Body of pancreas (tissue), 4 donors: ENCODE results near the gene UBALD2. TPM values are rescaled to one million over a fixed set of nuclear protein-coding genes. Genes with fewer than 3 reads are reported as not detected.

Experiments
- ATAC-seq: fragments of 150-250 bp; one replicate; pipeline ENCODE4 v1.9.1; 2016
- DNase-seq, 4 donors: peaks; one replicate each; pipeline ENCODE4 v3.0.0-alpha.2; 2019
- H3K27ac ChIP-seq, 4 donors: fragments of 200-600 bp; sonication (generic); 1 replicate in 3 of 4; 2 replicates in 1 of 4; pipeline versions ENCODE4 v1.5.1 to v1.6.1; 2016 to 2019; ENCODE audit warnings: mild to moderate bottlenecking in 1 of 4, mixed read lengths in 1 of 4, moderate library complexity in 1 of 4
- H3K27me3 ChIP-seq, 2 donors: fragments of 200-600 bp; sonication (generic); one replicate each; pipeline ENCODE4 v1.6.0; 2016; ENCODE audit warnings: mild to moderate bottlenecking in 1 of 2
- H3K36me3 ChIP-seq, 2 donors: fragments of 200-600 bp; sonication (generic); replicated peaks in 1 of 2; 2 replicates each; pipeline ENCODE4 v1.5.1; 2016; ENCODE audit warnings: low read depth in 2 of 2; ENCODE audit not compliant: insufficient read depth in 1 of 2
- H3K4me1 ChIP-seq: fragments of 200-600 bp; sonication (generic); one replicate; pipeline ENCODE4 v1.6.0; 2016
- H3K4me3 ChIP-seq, 2 donors: fragments of 200-600 bp; sonication (generic); 1 replicate in 1 of 2; 2 replicates in 1 of 2; pipeline ENCODE4 v1.5.1; 2016 to 2019
- H3K9me3 ChIP-seq, 3 donors: fragments of 200-600 bp; sonication (generic); 1 replicate in 2 of 3; 2 replicates in 1 of 3; pipeline ENCODE4 v1.5.1; 2016
- POLR2A ChIP-seq, 3 donors: fragments of 450-650 bp; IDR thresholded peaks; one replicate each; pipeline ENCODE4 v1.6.1; 2016; ENCODE audit warnings: antibody characterized with exemption in 3 of 3, mild to moderate bottlenecking in 2 of 3
- WGBS, 2 donors: methylation state at CpG; one replicate each; pipeline ENCODE4 v1.1.5; 2017; 5-methylcytosine and 5-hydroxymethylcytosine counted together
- intact Hi-C: fragments of 100-400 bp; cut with DNase I; formaldehyde crosslinking; loops from one replicate; pipeline ENCODE4 v1.15.1; 2023
- total RNA-seq, 2 donors: library from RNA; depleted of rRNA; stranded (reverse); fragments of >200 nt; gene quantifications; one replicate each; pipeline ENCODE4 v1.1.0, GENCODE V29; 2016
- TF ChIP-seq, protein P1 (sequence below), 7 experiments: fragments of 450-650 bp in 4 of 7; fragments of 200-600 bp in 3 of 7; sonication (generic) in 3 of 7; IDR thresholded peaks; one replicate each; pipeline ENCODE4 v1.5.1; 2016 to 2019; ENCODE audit warnings: antibody characterized with exemption in 7 of 7

Gene UBALD2
- total RNA-seq, 2 donors from 2014 or later = 4.2 to 7.3 TPM

GRCh38 chr17:76273445-76274111, 8.4 kb downstream of the UBALD2 start:
- H3K4me3 ChIP-seq = no peak overlapping the region
- intact Hi-C loops = loop anchor here (10.0 kb wide), 1 partner anchor 259 kb away; no protein-coding TSS in a partner anchor
- H3K36me3 ChIP-seq = no peaks in the 10 kb centered on the region
- DNase-seq (no peak), ATAC-seq (no peak)
- peaks cover 38% of the 10 kb centered on the region for H3K4me1 ChIP-seq
- no peaks in the 10 kb centered on the region for H3K27me3 ChIP-seq
- 77 to 84% methylated on average over 13 to 26 of the region's 26 CpGs for WGBS, 2 donors
- no peak for TF ChIP-seq POLR2A (IDR thresholded peaks at IDR 0.05)
- no peaks in the 10 kb centered on the region for H3K9me3 ChIP-seq
- peak overlapping the region in 3 of 4 donors; percentile 83 to 92 (median 88) for H3K27ac ChIP-seq

DNA sequence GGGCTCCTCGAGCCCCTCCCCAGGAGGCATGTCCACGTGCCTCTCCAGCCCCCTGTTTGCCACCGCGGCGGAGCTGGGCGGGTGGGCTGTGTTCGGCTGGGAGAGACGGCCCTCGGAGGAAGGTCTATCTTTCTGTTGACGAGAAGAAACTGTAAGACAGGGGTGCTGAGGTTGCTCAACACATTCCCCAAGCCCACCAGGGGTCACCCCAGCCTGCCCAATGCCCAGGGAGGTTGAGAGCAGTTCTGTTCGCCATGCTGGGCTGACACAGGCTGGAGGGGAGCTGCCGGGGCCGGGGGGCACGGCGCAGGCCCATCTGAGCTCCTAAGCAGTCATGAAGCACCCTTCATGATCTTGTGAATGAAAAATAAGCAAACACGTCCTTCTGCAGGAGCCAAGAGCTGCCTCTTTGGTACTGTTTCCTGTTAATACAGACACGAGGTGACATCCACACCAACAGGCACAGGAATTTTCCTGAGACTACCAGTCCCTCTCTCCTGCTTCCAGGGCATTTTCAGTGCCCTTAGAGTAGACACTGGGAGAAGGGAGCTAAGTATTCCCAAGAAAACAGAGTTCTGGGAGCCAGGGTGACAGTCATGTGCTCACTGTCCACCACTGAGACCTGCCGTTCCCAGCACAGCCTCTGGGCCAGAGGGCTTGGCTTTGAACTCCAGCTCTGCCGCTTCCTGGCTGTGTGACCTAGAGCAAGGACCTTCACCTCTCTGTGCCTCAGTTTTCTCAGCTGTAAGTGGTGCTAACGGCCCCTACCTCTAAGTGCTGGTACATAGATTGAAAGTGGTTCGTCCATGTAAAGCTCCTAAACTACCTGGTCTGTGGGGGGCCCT, 9.2 kb downstream of the UBALD2 start:
- 64 to 71% methylated on average over 15 to 21 of the region's 21 CpGs for WGBS, 2 donors
- Histone ChIP-seq H3K27me3 (no peaks in the 10 kb centered on the region), H3K27ac (peak overlapping the region in 2 of 4 donors; percentile 2 to 5), H3K4me3 (no peak overlapping the region), H3K36me3 (no peaks in the 10 kb centered on the region), H3K9me3 (no peaks in the 10 kb centered on the region), H3K4me1 (peaks cover 37% of the 10 kb centered on the region)
- TF ChIP-seq POLR2A (IDR thresholded peaks at IDR 0.05) = no peak
- TF ChIP-seq, protein P1, sequence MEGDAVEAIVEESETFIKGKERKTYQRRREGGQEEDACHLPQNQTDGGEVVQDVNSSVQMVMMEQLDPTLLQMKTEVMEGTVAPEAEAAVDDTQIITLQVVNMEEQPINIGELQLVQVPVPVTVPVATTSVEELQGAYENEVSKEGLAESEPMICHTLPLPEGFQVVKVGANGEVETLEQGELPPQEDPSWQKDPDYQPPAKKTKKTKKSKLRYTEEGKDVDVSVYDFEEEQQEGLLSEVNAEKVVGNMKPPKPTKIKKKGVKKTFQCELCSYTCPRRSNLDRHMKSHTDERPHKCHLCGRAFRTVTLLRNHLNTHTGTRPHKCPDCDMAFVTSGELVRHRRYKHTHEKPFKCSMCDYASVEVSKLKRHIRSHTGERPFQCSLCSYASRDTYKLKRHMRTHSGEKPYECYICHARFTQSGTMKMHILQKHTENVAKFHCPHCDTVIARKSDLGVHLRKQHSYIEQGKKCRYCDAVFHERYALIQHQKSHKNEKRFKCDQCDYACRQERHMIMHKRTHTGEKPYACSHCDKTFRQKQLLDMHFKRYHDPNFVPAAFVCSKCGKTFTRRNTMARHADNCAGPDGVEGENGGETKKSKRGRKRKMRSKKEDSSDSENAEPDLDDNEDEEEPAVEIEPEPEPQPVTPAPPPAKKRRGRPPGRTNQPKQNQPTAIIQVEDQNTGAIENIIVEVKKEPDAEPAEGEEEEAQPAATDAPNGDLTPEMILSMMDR (IDR thresholded peaks at IDR 0.05) = no peak
- intact Hi-C loops = loop anchor here (10.0 kb wide), 1 partner anchor 260 kb away; no protein-coding TSS in a partner anchor
- DNase-seq = no peak
- ATAC-seq = no peak

DNA sequence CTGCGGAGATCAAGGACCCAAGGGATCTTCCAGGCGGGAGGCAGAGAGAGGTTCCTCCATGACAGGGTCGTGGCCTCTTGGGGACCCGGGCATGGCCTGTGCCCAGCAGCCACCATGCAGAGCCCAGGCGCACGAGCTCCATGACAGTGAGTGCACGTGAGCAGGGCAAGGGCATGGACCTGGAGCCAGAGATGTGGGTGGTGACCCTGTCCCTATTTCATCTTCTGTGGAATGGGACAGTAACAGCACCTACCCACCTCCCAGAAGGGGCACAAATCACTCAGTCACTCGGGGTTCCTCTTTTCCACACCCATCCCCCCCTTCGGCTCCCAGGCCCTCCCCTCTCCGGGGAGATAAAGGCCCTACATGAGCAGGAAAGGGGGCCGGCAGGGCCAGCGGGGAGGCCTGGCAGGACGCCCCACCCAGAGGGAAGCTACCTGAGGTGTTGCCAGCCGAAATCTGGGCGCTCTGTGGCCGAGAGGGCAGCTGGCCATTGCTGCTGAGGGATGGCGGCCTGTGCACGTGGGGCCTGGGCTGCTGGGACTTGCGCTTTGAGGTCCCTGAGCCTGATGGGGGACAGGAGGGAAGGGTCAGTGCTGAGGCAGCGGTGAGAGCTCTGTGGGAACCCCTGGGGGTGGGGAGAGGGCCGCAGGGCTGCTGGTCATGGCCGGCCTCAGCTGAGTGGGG, 10.4 kb downstream of the UBALD2 start:
- H3K9me3 ChIP-seq = no peaks in the 10 kb centered on the region
- H3K4me1 ChIP-seq = peaks cover 36% of the 10 kb centered on the region
- WGBS, 2 donors = 90% methylated on average over 21 of the region's 22 CpGs; no CpG with 5 or more reads in 1 of the 2 donors
- TF ChIP-seq, protein P1 (IDR thresholded peaks at IDR 0.05) = no peak
- no peak for TF ChIP-seq POLR2A (IDR thresholded peaks at IDR 0.05)
- H3K27ac ChIP-seq = no peak overlapping the region
- H3K4me3 ChIP-seq = no peak overlapping the region
- intact Hi-C loops = loop anchor here (10.0 kb wide), 1 partner anchor 261 kb away; no protein-coding TSS in a partner anchor
- no peaks in the 10 kb centered on the region for H3K27me3 ChIP-seq
- DNase-seq = no peak
- no peak for ATAC-seq
- no peaks in the 10 kb centered on the region for H3K36me3 ChIP-seq

DNA sequence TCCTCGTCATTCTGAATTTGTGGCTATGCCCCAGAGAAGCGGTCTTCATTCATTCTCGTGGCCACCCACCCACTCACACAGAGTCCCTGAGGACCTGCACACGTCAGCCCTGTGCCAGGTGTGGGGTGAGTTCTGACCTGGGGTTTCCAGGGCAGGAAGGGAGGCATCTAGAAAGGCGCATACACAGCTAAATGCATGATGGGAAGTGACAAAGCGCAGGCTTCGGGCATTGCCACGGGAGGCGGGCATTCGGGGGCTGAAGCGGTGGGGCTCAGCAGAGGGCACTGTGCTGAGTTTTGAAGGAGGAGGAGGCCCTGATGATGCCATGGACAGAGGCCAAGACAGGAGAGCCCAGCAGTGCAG, 10.9 kb downstream of the UBALD2 start:
- Histone ChIP-seq H3K4me1 (peaks cover 32% of the 10 kb centered on the region), H3K9me3 (no peaks in the 10 kb centered on the region), H3K27ac (no peak overlapping the region), H3K4me3 (no peak overlapping the region), H3K27me3 (no peaks in the 10 kb centered on the region), H3K36me3 (no peaks in the 10 kb centered on the region)
- ATAC-seq = no peak
- DNase-seq = no peak
- 89 to 93% methylated on average over 10 to 11 of the region's 11 CpGs for WGBS, 2 donors
- intact Hi-C loops = loop anchor here (10.0 kb wide), 1 partner anchor 261 kb away; no protein-coding TSS in a partner anchor
- TF ChIP-seq, protein P1 (IDR thresholded peaks at IDR 0.05) = no peak
